Vagina (tissue), 2 donors: Measurements from ENCODE around the gene RBPJ. TPM values are rescaled to one million over a fixed set of nuclear protein-coding genes. Genes with fewer than 3 reads are reported as not detected.
"Not testable (repeated sequence)": the region's sequence is repeated elsewhere in the genome, so short reads cannot be mapped to it uniquely, and the experiment has no call there.

Experiments
- DNase-seq, 2 donors: peaks; one replicate each; pipeline ENCODE4 v3.0.0-alpha.2; 2017; ENCODE audit errors: extremely low spot score in 2 of 2
- H3K27ac ChIP-seq: fragments of 200-600 bp; sonication (generic); one replicate; pipeline ENCODE4 v1.5.1; 2019
- H3K27me3 ChIP-seq: fragments of 200-600 bp; sonication (generic); one replicate; pipeline ENCODE4 v1.5.1; 2019
- H3K36me3 ChIP-seq, 2 donors: fragments of 200-600 bp; sonication (generic); one replicate each; pipeline ENCODE4 v1.5.1; 2017 to 2019
- H3K4me1 ChIP-seq: fragments of 200-600 bp; sonication (generic); one replicate; pipeline ENCODE4 v1.5.1; 2019
- H3K4me3 ChIP-seq, 2 donors: fragments of 200-600 bp; sonication (generic); 1 replicate in 1 of 2; 2 replicates in 1 of 2; pipeline ENCODE4 v1.5.1; 2016 to 2019
- H3K9me3 ChIP-seq: fragments of 200-600 bp; sonication (generic); one replicate; pipeline ENCODE4 v1.5.1; 2019
- POLR2A ChIP-seq, 2 donors: fragments of 450-650 bp; IDR thresholded peaks; one replicate each; pipeline ENCODE4 v1.6.1; 2017; ENCODE audit warnings: antibody characterized with exemption in 2 of 2, mild to moderate bottlenecking in 2 of 2, moderate library complexity in 2 of 2
- POLR2AphosphoS5 ChIP-seq, 2 donors: sonication (generic); formaldehyde crosslinking; IDR thresholded peaks; one replicate each; pipeline ENCODE4 v1.9.0; 2017; ENCODE audit warnings: antibody characterized with exemption in 2 of 2, mild to moderate bottlenecking in 2 of 2, low read depth in 1 of 2; ENCODE audit not compliant: insufficient read depth in 1 of 2
- intact Hi-C: fragments of 100-400 bp; cut with DNase I; formaldehyde crosslinking; loops from one replicate; pipeline ENCODE4 v1.15.1; 2023
- total RNA-seq: library from RNA; depleted of rRNA; stranded (reverse); fragments of >200 nt; gene quantifications from one replicate; pipeline ENCODE4 v1.2.3, GENCODE V29; 2016
- TF ChIP-seq, protein P1 (sequence below), 3 experiments: fragments of 450-650 bp in 2 of 3; fragments of 200-600 bp in 1 of 3; sonication (generic) in 1 of 3; IDR thresholded peaks; one replicate each; pipeline ENCODE4 v1.5.1; 2017 to 2019; ENCODE audit warnings: antibody characterized with exemption in 3 of 3, mild to moderate bottlenecking in 2 of 3, moderate library complexity in 2 of 3

The RBPJ gene
- total RNA-seq, 1 donor from 2014 or later = 50.8 TPM

DNA sequence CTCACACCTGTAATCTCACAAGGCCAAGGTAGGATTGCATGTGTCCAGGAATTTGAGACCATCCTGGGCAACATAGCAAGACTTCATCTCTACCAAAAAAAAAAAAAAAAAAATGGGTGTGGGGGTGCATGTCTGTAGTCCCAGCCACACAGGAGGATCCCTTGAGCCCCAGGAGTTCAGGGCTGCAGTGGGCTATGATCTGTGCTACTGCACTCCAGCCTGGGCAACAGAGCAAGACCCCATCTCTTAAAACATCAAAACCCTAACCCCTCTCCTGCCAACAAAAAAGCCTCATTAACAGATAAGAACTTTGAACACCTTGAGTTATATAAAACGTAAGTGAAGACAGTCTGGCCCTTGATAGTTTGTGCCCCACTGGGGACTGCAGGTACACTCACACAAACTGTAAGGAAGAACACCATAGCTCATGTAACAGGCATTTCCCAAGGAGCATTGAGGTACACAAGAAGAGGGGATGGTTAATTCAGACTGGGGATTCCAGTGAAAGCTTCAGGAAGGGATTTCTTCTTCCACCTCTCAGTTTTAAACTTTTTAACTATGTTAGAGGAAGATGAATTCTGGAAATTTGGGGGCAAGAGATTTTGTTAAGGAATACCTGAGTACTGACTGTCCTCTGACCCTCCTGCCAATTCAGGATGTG lies 34.7 kb downstream of the RBPJ start:
- peaks cover 34% of the 10 kb centered on the region for H3K4me1 ChIP-seq
- no peak overlapping the region for H3K27ac ChIP-seq
- intact Hi-C loops = no loop called here
- H3K4me3 ChIP-seq = no peak overlapping the region
- TF ChIP-seq POLR2A (IDR thresholded peaks at IDR 0.05) = no peak
- no peak for TF ChIP-seq POLR2AphosphoS5 (IDR thresholded peaks at IDR 0.05; ENCODE audit: insufficient read depth in 1 of 2, low read depth in 1 of 2)
- TF ChIP-seq, protein P1, sequence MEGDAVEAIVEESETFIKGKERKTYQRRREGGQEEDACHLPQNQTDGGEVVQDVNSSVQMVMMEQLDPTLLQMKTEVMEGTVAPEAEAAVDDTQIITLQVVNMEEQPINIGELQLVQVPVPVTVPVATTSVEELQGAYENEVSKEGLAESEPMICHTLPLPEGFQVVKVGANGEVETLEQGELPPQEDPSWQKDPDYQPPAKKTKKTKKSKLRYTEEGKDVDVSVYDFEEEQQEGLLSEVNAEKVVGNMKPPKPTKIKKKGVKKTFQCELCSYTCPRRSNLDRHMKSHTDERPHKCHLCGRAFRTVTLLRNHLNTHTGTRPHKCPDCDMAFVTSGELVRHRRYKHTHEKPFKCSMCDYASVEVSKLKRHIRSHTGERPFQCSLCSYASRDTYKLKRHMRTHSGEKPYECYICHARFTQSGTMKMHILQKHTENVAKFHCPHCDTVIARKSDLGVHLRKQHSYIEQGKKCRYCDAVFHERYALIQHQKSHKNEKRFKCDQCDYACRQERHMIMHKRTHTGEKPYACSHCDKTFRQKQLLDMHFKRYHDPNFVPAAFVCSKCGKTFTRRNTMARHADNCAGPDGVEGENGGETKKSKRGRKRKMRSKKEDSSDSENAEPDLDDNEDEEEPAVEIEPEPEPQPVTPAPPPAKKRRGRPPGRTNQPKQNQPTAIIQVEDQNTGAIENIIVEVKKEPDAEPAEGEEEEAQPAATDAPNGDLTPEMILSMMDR (IDR thresholded peaks at IDR 0.05) = no peak
- H3K27me3 ChIP-seq = no peaks in the 10 kb centered on the region
- H3K36me3 ChIP-seq = no peaks in the 10 kb centered on the region
- no peaks in the 10 kb centered on the region for H3K9me3 ChIP-seq
- no peak for DNase-seq

DNA sequence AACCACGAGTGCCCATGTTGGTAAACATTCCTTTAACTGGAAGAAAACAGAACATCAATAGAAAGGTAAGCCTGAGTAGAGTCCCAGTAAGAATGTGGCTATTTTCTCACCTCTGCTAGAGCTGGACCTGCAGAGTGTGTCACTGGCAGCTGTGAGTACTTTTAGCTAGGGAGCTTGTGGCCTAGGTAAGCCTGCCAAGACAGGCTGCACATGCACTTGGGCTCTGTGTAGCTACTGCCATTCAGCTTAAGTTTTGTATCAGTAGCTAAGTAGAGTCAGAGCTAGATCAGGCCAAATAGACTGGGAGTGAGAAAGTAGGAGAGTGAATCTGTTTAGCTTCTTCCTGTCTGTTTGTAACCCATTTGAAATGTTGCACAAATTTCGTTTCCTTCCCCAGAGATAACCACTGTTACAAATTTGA lies 35.3 kb downstream of the RBPJ start:
- peaks cover 40% of the 10 kb centered on the region for H3K4me1 ChIP-seq
- DNase-seq = no peak
- H3K36me3 ChIP-seq = no peaks in the 10 kb centered on the region
- no peak overlapping the region for H3K27ac ChIP-seq
- no peak overlapping the region for H3K4me3 ChIP-seq
- H3K27me3 ChIP-seq = no peaks in the 10 kb centered on the region
- intact Hi-C loops = no loop called here
- no peaks in the 10 kb centered on the region for H3K9me3 ChIP-seq
- TF ChIP-seq, protein P1 (IDR thresholded peaks at IDR 0.05) = no peak
- TF ChIP-seq POLR2AphosphoS5 (IDR thresholded peaks at IDR 0.05; ENCODE audit: insufficient read depth in 1 of 2, low read depth in 1 of 2) = no peak
- TF ChIP-seq POLR2A (IDR thresholded peaks at IDR 0.05) = no peak

DNA sequence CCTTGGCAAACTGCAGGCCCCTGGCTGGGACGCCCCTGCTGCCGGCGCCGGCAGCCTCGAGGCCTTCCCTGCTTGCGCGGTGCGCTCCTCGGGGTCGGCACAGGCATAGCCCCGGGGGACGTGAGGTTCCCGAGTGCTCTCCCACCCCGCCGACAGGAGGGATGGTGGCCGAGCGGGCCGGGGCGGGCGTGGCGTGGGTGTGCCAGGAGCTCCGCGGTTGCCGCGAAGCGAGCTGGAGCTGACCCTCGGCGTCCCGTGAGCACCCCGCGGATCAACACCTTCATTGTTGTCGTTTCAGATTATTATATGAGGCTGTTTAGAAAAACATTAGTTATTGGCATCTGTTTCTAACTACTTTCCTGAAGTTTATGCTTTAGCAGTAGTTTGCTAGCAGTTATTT lies 38.7 kb downstream of the RBPJ start:
- intact Hi-C loops, H3K27me3 ChIP-seq: not testable (repeated sequence)

DNA sequence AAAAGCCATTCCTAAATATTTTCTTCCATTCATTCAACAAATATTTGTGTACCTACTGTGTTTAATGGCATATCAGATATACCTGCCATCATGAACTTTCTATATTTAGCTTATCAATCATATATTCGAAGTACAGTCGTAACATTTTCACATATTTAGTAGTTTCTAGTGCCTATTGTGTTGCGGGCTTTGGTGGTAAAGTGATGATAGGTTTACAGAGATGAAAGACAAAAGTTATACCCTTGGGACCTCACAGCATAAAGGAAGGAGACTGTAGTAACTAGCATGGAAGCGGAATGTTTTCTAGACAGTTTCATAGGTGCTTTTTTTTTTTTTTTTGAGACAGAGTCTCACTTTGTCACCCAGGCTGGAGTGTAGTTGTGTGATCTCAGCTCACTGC lies 39.5 kb downstream of the RBPJ start:
- no peak for DNase-seq
- H3K4me1 ChIP-seq = peaks cover 32% of the 10 kb centered on the region

More for the DNA sequence above, 38.7 kb downstream of the RBPJ start:
- not testable (repeated sequence) for H3K27ac ChIP-seq, H3K4me3 ChIP-seq, H3K36me3 ChIP-seq, DNase-seq, H3K9me3 ChIP-seq
- H3K4me1 ChIP-seq = peaks cover 34% of the 10 kb centered on the region

DNA sequence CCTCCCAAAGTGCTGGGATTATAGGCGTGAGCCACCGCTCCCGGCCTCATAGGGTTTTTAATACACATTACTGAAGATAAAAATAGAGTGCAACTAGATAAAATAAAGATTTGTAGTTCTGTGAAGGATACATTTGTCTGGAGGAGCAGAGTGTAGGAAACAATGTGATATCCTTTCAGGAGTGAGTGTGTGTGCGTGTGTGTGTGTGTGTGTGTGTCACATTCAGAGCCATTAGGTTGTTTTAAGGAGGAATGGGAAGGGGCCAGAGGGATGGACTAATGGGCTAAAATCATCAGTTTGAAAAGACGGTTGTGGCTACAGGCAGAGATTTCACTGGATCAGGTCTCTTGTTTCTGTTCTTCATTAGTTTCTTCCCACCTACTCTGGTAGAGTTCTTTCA lies 40.0 kb downstream of the RBPJ start:
- peaks cover 28% of the 10 kb centered on the region for H3K4me1 ChIP-seq
- no peaks in the 10 kb centered on the region for H3K9me3 ChIP-seq
- intact Hi-C loops = no loop called here
- no peak for DNase-seq
- H3K27ac ChIP-seq = no peak overlapping the region
- no peak overlapping the region for H3K4me3 ChIP-seq
- H3K36me3 ChIP-seq = no peaks in the 10 kb centered on the region
- TF ChIP-seq POLR2AphosphoS5 (IDR thresholded peaks at IDR 0.05; ENCODE audit: insufficient read depth in 1 of 2, low read depth in 1 of 2) = no peak
- TF ChIP-seq POLR2A (IDR thresholded peaks at IDR 0.05) = no peak
- H3K27me3 ChIP-seq = no peaks in the 10 kb centered on the region

More for the DNA sequence above, 39.5 kb downstream of the RBPJ start:
- Histone ChIP-seq H3K27ac (no peak overlapping the region), H3K9me3 (no peaks in the 10 kb centered on the region), H3K36me3 (no peaks in the 10 kb centered on the region), H3K27me3 (no peaks in the 10 kb centered on the region), H3K4me3 (no peak overlapping the region)
- intact Hi-C loops = no loop called here
- TF ChIP-seq POLR2AphosphoS5 (IDR thresholded peaks at IDR 0.05; ENCODE audit: insufficient read depth in 1 of 2, low read depth in 1 of 2) = no peak
- TF ChIP-seq, protein P1 (IDR thresholded peaks at IDR 0.05) = no peak

DNA sequence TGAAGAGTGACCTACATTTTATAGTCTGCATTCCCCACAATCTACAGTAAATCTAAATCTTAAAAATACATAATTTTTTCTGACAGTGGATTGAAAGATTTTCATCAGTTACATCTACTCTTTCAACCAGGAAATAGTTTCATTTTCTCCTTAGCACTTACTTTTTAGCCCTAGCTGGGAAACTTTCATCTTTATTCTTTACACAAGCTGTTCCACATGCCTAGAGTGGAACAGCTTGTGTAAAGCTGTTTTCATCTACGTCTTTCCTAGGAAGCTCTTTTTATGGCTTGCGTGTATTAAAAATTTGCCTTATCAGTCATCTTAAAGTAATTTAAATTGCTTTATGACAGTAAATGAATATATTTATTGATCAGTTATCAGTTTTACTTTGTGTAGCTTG lies 40.5 kb downstream of the RBPJ start:
- no peak for DNase-seq
- peaks cover 24% of the 10 kb centered on the region for H3K4me1 ChIP-seq
- intact Hi-C loops = no loop called here
- TF ChIP-seq POLR2A (IDR thresholded peaks at IDR 0.05) = no peak
- TF ChIP-seq, protein P1 (IDR thresholded peaks at IDR 0.05) = no peak
- H3K36me3 ChIP-seq = no peaks in the 10 kb centered on the region
- no peaks in the 10 kb centered on the region for H3K9me3 ChIP-seq
- H3K27ac ChIP-seq = no peak overlapping the region
- H3K4me3 ChIP-seq = no peak overlapping the region
- no peaks in the 10 kb centered on the region for H3K27me3 ChIP-seq
